ENCODE measurements around the gene KLHL35. TPM values are rescaled to one million over a fixed set of nuclear protein-coding genes. Genes with fewer than 3 reads are reported as not detected.

KLHL35 gene
- total RNA-seq, 1 experiment from 2014 or later: 0.24 TPM

GRCh38 chr11:75471176-75471973 lies 38.4 kb upstream of the KLHL35 start:
- in situ Hi-C loops (cut with HindIII; ENCODE audit: low pct_unique_long_range_greater_than_20kb, low sequenced_read_pairs): no loop called here

GRCh38 chr11:75470476-75471080 lies 37.6 kb upstream of the KLHL35 start:
- no peak for DNase-seq (ENCODE audit: low read depth, low spot score)
- in situ Hi-C loops (cut with HindIII; ENCODE audit: low pct_unique_long_range_greater_than_20kb, low sequenced_read_pairs): no loop called here

More at GRCh38 chr11:75471176-75471973, 38.4 kb upstream of the KLHL35 start:
- DNase-seq (ENCODE audit: low read depth, low spot score): no peak

- in situ Hi-C loops (cut with HindIII; ENCODE audit: low pct_unique_long_range_greater_than_20kb, low sequenced_read_pairs): no loop called here
- no peak for DNase-seq (ENCODE audit: low read depth, low spot score)
These were observed 36.9 kb upstream of the KLHL35 start for GRCh38 chr11:75469785-75470405.

GRCh38 chr11:75468534-75469340 lies 35.7 kb upstream of the KLHL35 start:
- in situ Hi-C loops (cut with HindIII; ENCODE audit: low pct_unique_long_range_greater_than_20kb, low sequenced_read_pairs): no loop called here
- no peak for DNase-seq (ENCODE audit: low read depth, low spot score)

- in situ Hi-C loops (cut with HindIII; ENCODE audit: low pct_unique_long_range_greater_than_20kb, low sequenced_read_pairs): no loop called here
- DNase-seq (ENCODE audit: low read depth, low spot score): no peak
These were observed 34.9 kb upstream of the KLHL35 start for GRCh38 chr11:75467881-75468280.

GRCh38 chr11:75467311-75467710 lies 34.3 kb upstream of the KLHL35 start:
- in situ Hi-C loops (cut with HindIII; ENCODE audit: low pct_unique_long_range_greater_than_20kb, low sequenced_read_pairs): no loop called here
- no peak for DNase-seq (ENCODE audit: low read depth, low spot score)

- in situ Hi-C loops (cut with HindIII; ENCODE audit: low pct_unique_long_range_greater_than_20kb, low sequenced_read_pairs): no loop called here
- DNase-seq (ENCODE audit: low read depth, low spot score): no peak
These were observed 32.9 kb upstream of the KLHL35 start for GRCh38 chr11:75465701-75466531.

- DNase-seq (ENCODE audit: low read depth, low spot score): no peak
- in situ Hi-C loops (cut with HindIII; ENCODE audit: low pct_unique_long_range_greater_than_20kb, low sequenced_read_pairs): no loop called here
These were observed 30.2 kb upstream of the KLHL35 start for GRCh38 chr11:75463106-75463774.

- in situ Hi-C loops (cut with HindIII; ENCODE audit: low pct_unique_long_range_greater_than_20kb, low sequenced_read_pairs): no loop called here
- no peak for DNase-seq (ENCODE audit: low read depth, low spot score)
These were observed 29.2 kb upstream of the KLHL35 start for GRCh38 chr11:75462117-75462653.

- in situ Hi-C loops (cut with HindIII; ENCODE audit: low pct_unique_long_range_greater_than_20kb, low sequenced_read_pairs): no loop called here
- no peak for DNase-seq (ENCODE audit: low read depth, low spot score)
These were observed 28.1 kb upstream of the KLHL35 start for GRCh38 chr11:75461151-75461550.

GRCh38 chr11:75456596-75457183 lies 23.7 kb upstream of the KLHL35 start:
- in situ Hi-C loops (cut with HindIII; ENCODE audit: low pct_unique_long_range_greater_than_20kb, low sequenced_read_pairs): no loop called here
- no peak for DNase-seq (ENCODE audit: low read depth, low spot score)

- in situ Hi-C loops (cut with HindIII; ENCODE audit: low pct_unique_long_range_greater_than_20kb, low sequenced_read_pairs): no loop called here
- DNase-seq (ENCODE audit: low read depth, low spot score): no peak
These were observed 22.0 kb upstream of the KLHL35 start for GRCh38 chr11:75454987-75455386.

GRCh38 chr11:75453916-75454655 lies 21.1 kb upstream of the KLHL35 start:
- no peak for DNase-seq (ENCODE audit: low read depth, low spot score)
- in situ Hi-C loops (cut with HindIII; ENCODE audit: low pct_unique_long_range_greater_than_20kb, low sequenced_read_pairs): no loop called here

GRCh38 chr11:75450826-75451821 lies 18.1 kb upstream of the KLHL35 start:
- in situ Hi-C loops (cut with HindIII; ENCODE audit: low pct_unique_long_range_greater_than_20kb, low sequenced_read_pairs): no loop called here
- DNase-seq (ENCODE audit: low read depth, low spot score): peak; percentile 20

Measured in SK-MEL-5 (cell line).